K562 (cell line): ENCODE measurements around the gene TREM1. TPM values are rescaled to one million over a fixed set of nuclear protein-coding genes. Genes with fewer than 3 reads are reported as not detected.

Source experiments
- CBFB ChIP-seq: sonication (generic); formaldehyde crosslinking; IDR thresholded peaks from 2 replicates; pipeline ENCODE4 v1.4.0; 2020; ENCODE audit warnings: mild to moderate bottlenecking, missing genetic modification reagents
- CCNT2 ChIP-seq: IDR thresholded peaks from 2 replicates; pipeline ENCODE4 v1.6.1; 2011; ENCODE audit warnings: borderline replicate concordance, low read depth, mild to moderate bottlenecking, moderate library complexity, mixed read lengths, low read length; ENCODE audit not compliant: insufficient read length; ENCODE audit errors: extremely low read depth
- CEBPZ ChIP-seq: fragments of 150-350 bp; IDR thresholded peaks from 2 replicates; pipeline ENCODE4 v1.6.1; 2014; ENCODE audit warnings: low read depth, mild to moderate bottlenecking, low read length, borderline replicate concordance
- CSDE1 ChIP-seq, 2 experiments: fragments of 450-650 bp; IDR thresholded peaks; 2 replicates each; pipeline ENCODE4 v1.6.1; 2016; ENCODE audit warnings: mild to moderate bottlenecking in 1 of 2
- DDX20 ChIP-seq: fragments of 450-650 bp; IDR thresholded peaks from 2 replicates; pipeline ENCODE4 v1.6.1; 2016; ENCODE audit warnings: missing genetic modification characterization, low read depth, mild to moderate bottlenecking, missing compliant biosample characterization, moderate library complexity
- EP300 ChIP-seq: IDR thresholded peaks from 2 replicates; pipeline ENCODE4 v1.6.1; 2012; ENCODE audit warnings: low read length, improper control_type of control experiment
- KDM2B ChIP-seq: fragments of 250-450 bp; sonication (Bioruptor Pico); IDR thresholded peaks from 2 replicates; pipeline ENCODE4 v1.8.0; 2021; ENCODE audit warnings: mild to moderate bottlenecking, moderate library complexity
- MIER1 ChIP-seq: fragments of 450-650 bp; IDR thresholded peaks from 2 replicates; pipeline ENCODE4 v1.6.1; 2016; ENCODE audit warnings: antibody characterized with exemption, mild to moderate bottlenecking, low read depth
- NELFE ChIP-seq: IDR thresholded peaks from 2 replicates; pipeline ENCODE4 v1.6.1; 2011; ENCODE audit warnings: mild to moderate bottlenecking; ENCODE audit not compliant: insufficient read depth, insufficient read length
- NFATC3 ChIP-seq: fragments of 450-650 bp; IDR thresholded peaks from 2 replicates; pipeline ENCODE4 v1.6.1; 2017; ENCODE audit warnings: mild to moderate bottlenecking
- NFXL1 ChIP-seq: fragments of 450-650 bp; formaldehyde crosslinking; IDR thresholded peaks from 2 replicates; pipeline ENCODE4 v1.4.0; 2021; ENCODE audit warnings: mild to moderate bottlenecking
- SMAD1 ChIP-seq: fragments of 150-350 bp; IDR thresholded peaks from 2 replicates; pipeline ENCODE4 v1.6.1; 2014; ENCODE audit warnings: low read length, low read depth; ENCODE audit not compliant: partially characterized antibody
- SMAD4 ChIP-seq: fragments of 250-450 bp; sonication (Bioruptor Pico); conservative IDR thresholded peaks from 2 replicates; pipeline ENCODE4 v1.8.0; 2021; ENCODE audit warnings: inconsistent platforms, mild to moderate bottlenecking, moderate library complexity
- THAP7 ChIP-seq: fragments of 250-450 bp; sonication (Bioruptor Pico); IDR thresholded peaks from 2 replicates; pipeline ENCODE4 v1.5.0; 2021
- WHSC1 ChIP-seq: IDR thresholded peaks from one replicate; pipeline ENCODE4 v1.6.1; 2012; ENCODE audit warnings: low read length, control low read depth, inconsistent platforms
- XRCC4 ChIP-seq: IDR thresholded peaks from one replicate; pipeline ENCODE4 v1.6.1; 2011; ENCODE audit not compliant: insufficient read depth, insufficient read length; ENCODE audit errors: extremely low read depth
- ZMIZ1 ChIP-seq, 2 experiments: fragments of 150-350 bp in 1 of 2; IDR thresholded peaks; 2 replicates each; pipeline ENCODE4 v1.6.1; 2012 to 2016; ENCODE audit warnings: low read depth in 2 of 2, low read length in 2 of 2, mild to moderate bottlenecking in 1 of 2, moderate library complexity in 1 of 2
- ZNF282 ChIP-seq: sonication (generic); formaldehyde crosslinking; IDR thresholded peaks from 2 replicates; pipeline ENCODE4 v1.8.1; 2023; ENCODE audit warnings: missing genetic modification reagents
- ZSCAN32 ChIP-seq: fragments of 450-650 bp; formaldehyde crosslinking; IDR thresholded peaks from 2 replicates; pipeline ENCODE4 v1.4.0; 2020; ENCODE audit warnings: mild to moderate bottlenecking, moderate library complexity
- polyA plus RNA-seq, 8 experiments: library from polyadenylated mRNA; depleted of rRNA in 4 of 8; stranded (reverse) in 5 of 8; unstranded in 3 of 8; fragments of >200 nt; fragmentation: Nextera tagmentation in 2 of 8; fragmentation: Illumina TruSeq in 1 of 8; extraction: Ambion mirVana in 2 of 8; extraction: Trizol in 1 of 8; gene quantifications; 2 replicates each; pipeline versions ENCODE4 v1.2.1 to v1.2.3, GENCODE V29; 2011 to 2014; ENCODE audit warnings: inconsistent platforms in 1 of 8, missing spikeins in 1 of 8
- total RNA-seq, 7 experiments: library from RNA; depleted of rRNA in 6 of 7; stranded (reverse); fragments of >200 nt in 6 of 7; fragmentation: Illumina TruSeq in 2 of 7; extraction: Trizol in 2 of 7; gene quantifications; 2 replicates each; pipeline versions ENCODE4 v1.2.1 to v1.2.3, GENCODE V29; 2011 to 2021; ENCODE audit warnings: low replicate concordance in 1 of 7
- TF ChIP-seq, protein P1 (sequence below): sonication (generic); formaldehyde crosslinking; IDR thresholded peaks from 2 replicates; pipeline ENCODE4 v1.8.0; 2022; ENCODE audit warnings: missing genetic modification reagents, mild to moderate bottlenecking, borderline replicate concordance

Gene TREM1
- total and polyA plus RNA-seq, 9 of the 15 experiments (the other 6 are each of a cell fraction or from before 2014, with no cell fraction given), result not detected

GRCh38 chr6:41278699-41279405, 7.6 kb downstream of the TREM1 start (continued):
- TF ChIP-seq EP300 (peak; percentile 80), CSDE1 (IDR thresholded peaks at IDR 0.05) (no peak), NFXL1 (CRISPR knock-in tag) (no peak), NELFE (no peak), XRCC4 (no peak), CBFB (CRISPR knock-in tag) (peak; percentile 85; the same call in 1 of the 2 replicates), NFATC3 (no peak), SMAD1 (peak; percentile 98), ZNF282 (CRISPR knock-in tag) (no peak), KDM2B (CRISPR knock-in tag) (no peak), CEBPZ (no peak), WHSC1 (no peak), ZSCAN32 (CRISPR knock-in tag) (no peak), CCNT2 (no peak), MIER1 (peak; percentile 40; the same call in 1 of the 2 replicates), THAP7 (CRISPR knock-in tag) (no peak), SMAD4 (peak; percentile 81; the same call in 1 of the 2 replicates), ZMIZ1 (IDR thresholded peaks at IDR 0.05; ENCODE audit: low read depth in 2 of 2, low read length in 2 of 2) (peak in 1 of 2 experiments; percentile 70; a peak in 1 of 4 replicates), DDX20 (tag) (no peak)
- TF ChIP-seq, protein P1, sequence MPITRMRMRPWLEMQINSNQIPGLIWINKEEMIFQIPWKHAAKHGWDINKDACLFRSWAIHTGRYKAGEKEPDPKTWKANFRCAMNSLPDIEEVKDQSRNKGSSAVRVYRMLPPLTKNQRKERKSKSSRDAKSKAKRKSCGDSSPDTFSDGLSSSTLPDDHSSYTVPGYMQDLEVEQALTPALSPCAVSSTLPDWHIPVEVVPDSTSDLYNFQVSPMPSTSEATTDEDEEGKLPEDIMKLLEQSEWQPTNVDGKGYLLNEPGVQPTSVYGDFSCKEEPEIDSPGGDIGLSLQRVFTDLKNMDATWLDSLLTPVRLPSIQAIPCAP, result no peak
